ENCODE results near the gene FYN.
A peak's percentile ranks its signal among the peaks of the same experiment; 100 is the strongest.

FYN gene

GRCh38 chr6:111806561-111807497, 66.4 kb downstream of the FYN start:
- no peak for DNase-seq (ENCODE audit: low spot score)

- DNase-seq (ENCODE audit: low spot score), result no peak
Observed at GRCh38 chr6:111806165-111806547, 67.1 kb downstream of the FYN start.

DNA sequence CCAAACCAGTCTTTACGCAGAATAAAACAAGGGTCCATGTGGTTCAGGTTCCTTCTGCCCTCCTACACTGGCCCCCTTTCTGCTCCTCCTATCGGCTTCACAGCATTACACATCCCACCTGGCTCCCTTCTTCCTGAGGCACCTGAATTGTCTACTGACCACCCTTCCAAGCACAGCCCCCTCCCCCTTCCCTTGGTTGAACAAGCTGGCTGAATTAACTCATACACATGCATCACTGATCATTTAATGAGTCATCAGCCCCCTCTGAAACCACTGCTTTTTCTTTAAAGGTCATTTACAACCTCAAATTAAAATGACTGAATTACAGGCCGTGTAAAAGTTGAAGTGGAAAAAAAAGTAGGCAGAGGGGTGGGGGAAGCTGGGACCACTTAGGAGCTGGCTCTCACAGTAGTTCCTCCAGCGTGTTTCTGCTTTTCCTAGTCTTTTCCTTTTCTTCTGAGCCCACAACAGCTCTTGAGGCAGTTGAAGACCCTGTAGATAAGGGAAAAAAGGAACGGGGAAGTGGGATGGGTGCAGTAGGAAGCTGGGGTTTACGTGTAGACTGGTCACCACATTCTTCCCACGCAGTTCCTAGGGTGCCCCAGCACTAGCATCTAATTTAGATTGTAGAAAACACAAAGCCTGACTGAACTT, 67.6 kb downstream of the FYN start:
- no peak for DNase-seq (ENCODE audit: low spot score)

DNA sequence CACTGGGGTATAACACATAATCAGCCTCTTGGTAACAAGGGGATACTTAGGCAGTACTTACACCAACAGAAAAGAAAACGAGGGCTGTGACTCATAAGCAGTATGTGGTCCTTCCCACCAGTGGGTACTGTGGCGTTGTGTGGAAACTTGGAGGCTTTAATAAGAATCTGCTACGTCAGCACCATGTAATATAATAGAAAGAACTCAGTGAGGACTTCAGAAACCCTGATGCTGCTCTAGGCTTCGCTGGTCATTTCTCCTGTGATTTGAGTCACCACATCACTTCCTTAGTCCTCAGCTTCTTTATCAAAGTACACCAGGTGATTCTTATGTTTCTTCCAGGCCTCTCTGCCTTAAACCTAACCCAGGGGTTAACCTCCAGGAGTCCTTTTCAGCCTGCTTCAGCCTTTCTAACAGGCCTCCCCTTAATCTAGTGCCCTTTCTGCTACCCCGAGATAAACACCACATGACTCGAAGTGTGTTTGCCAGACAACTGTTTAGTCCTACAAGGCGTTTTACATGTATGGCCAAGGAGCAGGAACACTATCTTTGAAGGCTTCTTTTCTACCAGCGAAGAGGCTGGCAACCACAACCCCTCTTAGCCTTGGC, 68.5 kb downstream of the FYN start:
- no peak for DNase-seq (ENCODE audit: low spot score)

DNA sequence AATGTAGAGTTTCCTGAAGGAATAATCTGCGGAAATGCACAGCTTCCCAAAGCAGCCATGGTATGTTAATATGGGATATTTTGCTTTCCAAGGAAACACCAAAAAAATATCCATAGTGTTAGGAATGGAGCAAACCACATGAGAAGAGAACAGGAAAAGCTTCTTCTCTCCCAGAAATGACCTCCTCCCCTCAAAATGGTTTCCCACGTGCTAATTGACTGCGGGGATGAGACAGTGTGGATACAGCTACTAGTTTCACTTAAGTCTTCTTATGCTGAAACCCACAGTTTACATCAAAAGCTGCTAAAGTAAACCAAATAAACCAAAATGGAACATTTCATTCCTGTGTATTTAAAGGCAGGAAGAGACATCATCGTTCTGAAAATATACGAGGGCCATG, 69.4 kb downstream of the FYN start:
- DNase-seq (ENCODE audit: low spot score), result no peak

DNA sequence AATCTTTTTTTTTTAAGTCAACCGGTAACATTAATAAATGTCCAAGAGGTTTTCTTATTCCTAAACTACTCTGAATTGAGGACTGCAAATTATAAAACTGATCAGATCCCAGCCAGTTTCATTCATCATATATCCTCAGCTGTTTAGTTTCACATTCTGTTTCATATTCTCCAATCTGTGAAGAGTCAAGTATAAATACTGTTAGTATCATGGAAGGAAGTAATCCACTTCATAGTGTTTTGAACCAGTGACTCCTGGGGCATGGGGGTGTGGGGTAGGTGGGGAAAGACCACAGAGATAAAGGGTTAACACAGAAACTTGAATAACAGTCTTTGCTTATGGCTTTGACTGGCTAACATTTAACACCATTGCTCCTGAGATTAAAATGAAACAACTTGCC, 69.9 kb downstream of the FYN start:
- no peak for DNase-seq (ENCODE audit: low spot score)

DNA sequence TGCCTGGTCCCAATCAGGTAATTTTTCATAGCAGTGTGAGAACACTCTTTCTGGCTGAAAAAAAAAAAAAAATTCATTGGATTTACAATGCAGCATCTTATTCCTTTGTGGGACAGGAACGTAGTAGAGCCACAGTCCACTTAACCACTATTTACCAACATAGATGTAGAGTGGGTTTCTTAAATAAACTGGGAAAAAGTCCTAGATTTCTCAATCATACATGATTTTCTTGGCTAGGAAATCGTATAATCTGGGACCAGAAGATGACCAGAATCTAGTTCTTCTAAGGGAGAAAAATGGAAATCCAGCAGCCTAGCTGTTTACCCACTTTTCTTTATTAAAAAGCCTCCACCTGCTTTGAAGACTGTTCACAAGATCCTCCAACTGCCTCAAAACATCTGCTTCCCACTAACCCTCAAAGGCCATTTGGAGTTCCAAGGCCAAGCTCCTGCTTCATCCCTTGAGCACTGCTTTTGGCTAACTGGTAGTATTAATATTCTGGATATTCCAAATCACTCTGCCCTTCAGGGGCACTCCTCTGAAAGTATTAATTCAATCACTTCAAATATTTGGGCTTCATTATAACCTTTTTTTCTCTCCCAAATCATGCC, 70.4 kb downstream of the FYN start:
- no peak for DNase-seq (ENCODE audit: low spot score)

DNA sequence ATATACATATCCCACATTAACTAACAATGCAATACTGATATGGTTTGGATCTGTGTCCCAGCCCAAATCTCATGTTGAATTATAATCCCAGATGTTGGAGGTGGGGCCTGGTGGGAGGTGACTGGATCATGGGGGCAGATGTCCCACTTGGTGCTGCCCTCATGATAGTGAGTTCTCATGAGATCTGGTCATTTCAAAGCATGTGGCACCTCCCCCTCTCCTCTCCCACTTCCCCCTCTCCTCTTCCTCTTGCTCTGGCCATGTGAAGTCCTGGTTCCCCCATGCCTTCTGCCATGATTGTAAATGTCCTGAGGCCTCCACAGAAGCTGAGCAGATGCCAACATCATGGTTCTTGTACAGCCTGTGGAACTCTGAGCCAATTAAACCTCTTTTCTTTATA, 71.2 kb downstream of the FYN start:
- no peak for DNase-seq (ENCODE audit: low spot score)

GRCh38 chr6:111800821-111801220, 72.4 kb downstream of the FYN start:
- DNase-seq (ENCODE audit: low spot score), result no peak

DNA sequence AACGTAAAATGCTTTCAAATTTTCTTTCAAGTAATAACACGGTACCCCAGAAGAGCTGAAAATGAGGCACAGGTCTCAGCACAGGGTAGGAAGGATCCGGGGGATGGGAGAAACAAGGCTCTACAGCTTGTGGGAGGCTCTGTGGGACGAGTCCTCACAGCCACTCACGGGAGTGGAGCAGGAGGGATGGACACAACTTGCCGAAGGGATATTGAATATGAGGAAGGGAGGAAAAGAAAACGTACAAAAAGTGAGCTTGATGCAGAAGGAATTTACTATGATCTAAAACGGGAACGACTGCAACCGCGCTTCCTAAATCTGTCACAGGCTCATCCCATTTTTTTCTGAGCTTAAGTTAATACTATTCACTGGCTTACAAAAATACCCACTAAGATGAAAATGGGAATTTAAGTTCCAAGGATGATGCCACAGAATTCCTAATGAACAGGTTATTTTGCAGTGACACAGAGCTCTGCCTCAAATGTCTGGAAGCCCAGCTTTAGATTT, 72.9 kb downstream of the FYN start:
- DNase-seq (ENCODE audit: low spot score), result no peak

DNA sequence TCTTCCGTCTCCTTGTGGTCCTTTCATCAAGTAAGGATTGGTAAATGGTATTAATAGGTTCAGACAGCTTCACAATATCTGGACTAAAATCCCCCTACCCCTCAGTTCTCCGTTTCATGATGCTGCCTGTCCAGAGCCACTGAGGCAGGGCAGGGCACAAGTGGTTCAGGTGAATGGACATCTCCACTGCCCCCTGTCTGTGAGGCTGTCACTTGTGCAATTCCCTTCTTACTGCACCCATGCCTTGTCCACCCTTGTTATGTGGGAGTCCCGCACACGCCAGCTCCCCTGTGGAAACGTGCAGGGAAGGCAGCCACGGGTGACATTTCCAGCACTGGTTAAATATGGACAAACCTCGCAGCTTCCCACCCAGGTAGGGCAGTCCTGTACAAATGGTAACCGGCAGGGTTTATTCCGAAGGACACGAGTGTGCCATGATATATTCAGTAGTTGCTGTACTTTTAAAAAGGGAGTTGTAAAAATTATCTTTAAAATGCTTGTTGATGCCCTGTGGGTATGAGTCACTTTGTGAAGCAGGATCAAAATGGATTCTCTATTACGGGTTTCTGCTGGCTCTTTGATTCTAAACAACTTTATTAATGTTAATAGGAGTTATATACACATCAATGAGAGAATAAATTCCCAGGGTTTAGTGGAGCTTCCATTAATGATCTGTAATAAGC, 73.5 kb downstream of the FYN start:
- no peak for DNase-seq (ENCODE audit: low spot score)

- no peak for DNase-seq (ENCODE audit: low spot score)
Observed at GRCh38 chr6:111798281-111798725, 74.9 kb downstream of the FYN start.

GRCh38 chr6:111796310-111796918, 76.8 kb downstream of the FYN start:
- no peak for DNase-seq (ENCODE audit: low spot score)

DNA sequence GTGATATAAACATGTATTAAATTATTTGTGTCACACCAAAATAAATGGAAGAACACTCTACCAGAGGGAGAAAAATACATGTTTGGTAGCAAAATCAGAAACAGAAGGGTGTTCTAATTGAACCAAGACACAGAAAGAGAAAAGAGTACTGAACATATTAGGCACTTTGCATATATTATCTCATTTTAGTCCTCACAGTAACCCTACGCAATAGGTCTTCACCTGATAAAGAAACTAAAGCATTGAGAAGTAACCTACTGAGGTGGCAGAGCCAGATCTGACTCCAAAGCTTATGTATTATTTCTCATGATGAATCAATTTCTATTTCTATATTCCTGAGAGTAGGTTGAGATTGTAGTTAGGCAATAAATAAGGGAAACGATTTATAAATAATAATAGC, 77.7 kb downstream of the FYN start:
- DNase-seq (ENCODE audit: low spot score), result no peak

- DNase-seq (ENCODE audit: low spot score), result no peak
Observed at GRCh38 chr6:111794727-111795452, 78.4 kb downstream of the FYN start.

DNA sequence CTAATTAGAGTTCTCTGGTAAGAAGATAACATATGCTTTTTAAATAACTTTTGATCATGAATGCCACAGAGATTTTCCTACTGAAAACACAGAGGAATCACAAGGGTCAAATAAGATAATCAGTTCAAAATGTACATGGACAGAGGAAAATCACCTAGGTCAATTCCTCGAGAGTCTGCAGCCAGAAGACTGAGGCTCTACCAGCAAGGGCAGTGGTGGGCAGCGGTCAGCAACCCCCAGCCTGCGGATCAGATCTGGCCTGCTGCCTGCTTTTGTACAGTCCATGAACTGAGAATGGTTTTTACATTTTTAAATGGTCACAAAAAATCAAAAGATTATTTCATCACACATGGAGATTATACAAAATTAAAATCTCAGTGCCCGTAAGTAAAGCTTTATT, 79.0 kb downstream of the FYN start:
- no peak for DNase-seq (ENCODE audit: low spot score)

- DNase-seq (ENCODE audit: low spot score), result peak; percentile 18
Observed at GRCh38 chr6:111793711-111794111, 79.5 kb downstream of the FYN start.

DNA sequence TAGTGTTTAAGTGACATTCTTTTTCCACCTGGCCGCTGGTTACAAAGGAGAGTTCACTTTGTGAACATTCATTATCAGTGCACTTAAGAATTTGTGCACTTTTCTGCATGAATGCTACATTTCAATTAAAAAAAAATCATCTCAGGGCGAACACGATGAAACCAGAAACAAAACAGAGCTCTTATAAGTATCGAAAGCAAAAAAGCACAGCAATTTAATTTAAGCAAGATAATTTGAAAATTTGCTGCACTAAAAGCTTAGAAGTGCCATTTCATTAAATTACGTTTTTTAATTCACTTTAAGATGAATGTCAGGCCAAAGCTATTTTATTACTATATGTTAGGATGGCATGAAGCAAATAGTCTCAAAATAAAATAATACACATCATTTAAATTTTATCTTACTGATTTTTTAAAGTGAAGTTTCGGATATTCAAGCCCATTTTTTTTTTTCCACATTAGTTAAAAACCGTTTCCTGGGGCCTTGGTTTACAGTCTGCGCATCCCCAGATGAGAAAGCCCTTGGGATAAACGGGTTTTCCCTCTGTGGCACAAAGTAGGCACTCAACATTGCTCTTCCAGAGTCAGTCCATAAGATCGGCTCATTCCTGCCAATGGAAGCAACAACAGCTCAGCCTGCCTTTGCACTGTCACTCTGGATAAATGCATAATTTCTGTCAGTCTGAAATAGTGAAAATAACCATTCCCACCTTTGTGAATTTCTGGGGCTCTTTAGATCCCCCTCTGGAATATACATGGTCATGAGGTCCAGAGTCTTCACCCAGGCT, 80.1 kb downstream of the FYN start:
- DNase-seq (ENCODE audit: low spot score), result no peak

- DNase-seq (ENCODE audit: low spot score), result no peak
Observed at GRCh38 chr6:111792241-111792640, 81.0 kb downstream of the FYN start.

DNA sequence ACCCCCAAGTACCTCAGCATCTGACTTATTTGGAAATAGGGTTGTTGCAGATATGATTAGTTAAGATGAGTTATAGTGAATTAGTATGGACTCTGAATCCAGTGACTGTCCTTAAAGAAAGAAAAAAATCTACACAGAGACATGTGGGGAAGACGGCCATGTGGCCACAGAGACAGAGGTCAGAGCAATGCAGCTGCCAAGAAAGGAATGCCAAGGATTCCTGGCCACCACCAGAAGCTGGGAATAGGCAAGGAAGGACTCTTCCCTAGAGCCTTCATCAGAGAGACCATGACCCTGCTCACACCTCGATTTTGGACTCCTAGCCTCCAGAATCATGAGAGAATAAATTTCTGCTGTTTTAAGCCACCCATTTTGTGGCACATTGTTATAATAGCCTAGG, 81.8 kb downstream of the FYN start:
- DNase-seq (ENCODE audit: low spot score), result no peak

Data from HuH-7 (cell line).